HCT116 (cell line): ENCODE results near the gene SYNPO2L. TPM values are rescaled to one million over a fixed set of nuclear protein-coding genes. Genes with fewer than 3 reads are reported as not detected.
A peak's percentile ranks its signal among the peaks of the same experiment; 100 is the strongest.
"Not testable (repeated sequence)": the region's sequence is repeated elsewhere in the genome, so short reads cannot be mapped to it uniquely, and the experiment has no call there.

Experiments
- ATAC-seq: fragments of 200-7000 bp; cut with Tn5 transposase; 2 replicates; pipeline ENCODE4 v1.9.1; 2020; ENCODE audit warnings: mild to moderate bottlenecking, moderate library complexity
- BruUV-seq: library from RNA; stranded (reverse); fragments of 400-500 nt; replicated peaks from 2 replicates; lab custom pipeline; 2021; lab: Mats Ljungman, UMichigan
- CTCF ChIA-PET: fragments of 300-600 bp; sonication (Branson Sonifier 250); formaldehyde crosslinking; loops from one replicate; lab custom pipeline; 2021; ENCODE audit warnings: antibody characterized with exemption; lab: Charles Lee
- POLR2A ChIA-PET: fragments of 300-600, 350-600 bp; sonication (Branson Sonifier 250); formaldehyde crosslinking; loops from one replicate; lab custom pipeline; 2021; ENCODE audit warnings: antibody characterized with exemption; lab: Charles Lee
- RAD21 ChIA-PET, 2 experiments: fragments of 300-600 bp; sonication (Branson Sonifier 250); formaldehyde crosslinking; loops; one replicate each; lab custom pipeline; 2023; ENCODE audit warnings: low total read pairs in 2 of 2; ENCODE audit not compliant: uncharacterized antibody in 2 of 2, unreplicated experiment in 2 of 2, low non-redundant PET in 1 of 2; lab: Charles Lee
- DNase-seq: peaks from one replicate; pipeline ENCODE4 v3.0.0-alpha.2; 2010; ENCODE audit warnings: low read depth, low spot score
- H2AFZ ChIP-seq: fragments of 200-600 bp; shearing (Covaris generic), sonication (generic); 2 replicates; pipeline ENCODE4 v1.6.1; 2017; ENCODE audit warnings: low read depth, mixed run types, mixed read lengths, antibody characterized with exemption, low read length; ENCODE audit not compliant: poor library complexity, severe bottlenecking
- H3K27ac ChIP-seq: 2 replicates; pipeline ENCODE4 v1.5.1; 2012; ENCODE audit warnings: low read depth, low read length
- H3K27me3 ChIP-seq: fragments of 200-600 bp; sonication (generic); 2 replicates; pipeline ENCODE4 v1.6.1; 2016; ENCODE audit warnings: mixed run types, low read length, mixed read lengths; ENCODE audit not compliant: insufficient read depth
- H3K36me3 ChIP-seq, 2 experiments: fragments of 200-500 bp in 1 of 2; fragments of 200-600 bp in 1 of 2; sonication (Bioruptor generic) in 1 of 2; sonication (generic) in 1 of 2; 2 replicates each; pipeline versions ENCODE4 v1.5.1 to v1.6.1; 2014 to 2016; ENCODE audit warnings: low read length in 2 of 2, inconsistent platforms in 1 of 2, mixed read lengths in 1 of 2, mixed run types in 1 of 2; ENCODE audit not compliant: insufficient read depth in 2 of 2, control insufficient read depth in 1 of 2
- H3K4me1 ChIP-seq, 2 experiments: fragments of 200-600 bp in 1 of 2; sonication (generic) in 1 of 2; 2 replicates each; pipeline versions ENCODE4 v1.5.1 to v1.6.1; 2012 to 2017; ENCODE audit warnings: low read length in 2 of 2, inconsistent platforms in 1 of 2, mild to moderate bottlenecking in 1 of 2, mixed read lengths in 1 of 2, mixed run types in 1 of 2, moderate library complexity in 1 of 2; ENCODE audit not compliant: insufficient read depth in 2 of 2, control insufficient read depth in 1 of 2
- H3K4me2 ChIP-seq: fragments of 200-600 bp; sonication (generic); 2 replicates; pipeline ENCODE4 v1.6.1; 2017; ENCODE audit warnings: mixed run types, low read length, mixed read lengths
- H3K4me3 ChIP-seq, 2 experiments: fragments of 200-600 bp in 1 of 2; sonication (generic) in 1 of 2; replicated peaks in 1 of 2; 2 replicates each; pipeline ENCODE4 v1.5.1; 2011 to 2016; ENCODE audit warnings: low read length in 2 of 2, control low read depth in 1 of 2, low read depth in 1 of 2, mild to moderate bottlenecking in 1 of 2, mixed read lengths in 1 of 2, mixed run types in 1 of 2
- H3K79me2 ChIP-seq: fragments of 200-600 bp; sonication (generic); 2 replicates; pipeline ENCODE4 v1.6.1; 2017; ENCODE audit warnings: mild to moderate bottlenecking, mixed run types, low read length, moderate library complexity, mixed read lengths; ENCODE audit not compliant: insufficient read depth
- H3K9ac ChIP-seq: fragments of 200-600 bp; sonication (generic); 2 replicates; pipeline ENCODE4 v1.6.1; 2016; ENCODE audit warnings: low read length, mixed read lengths
- H3K9me2 ChIP-seq: fragments of 200-600 bp; sonication (generic), shearing (Covaris generic); 2 replicates; pipeline ENCODE4 v1.6.1; 2017; ENCODE audit warnings: mixed run types, mild to moderate bottlenecking, moderate library complexity; ENCODE audit not compliant: insufficient read depth
- H3K9me3 ChIP-seq, 2 experiments: fragments of 200-500 bp in 1 of 2; fragments of 200-600 bp in 1 of 2; sonication (Bioruptor generic) in 1 of 2; sonication (generic) in 1 of 2; 2 replicates each; pipeline ENCODE4 v1.6.1; 2014 to 2017; ENCODE audit warnings: low read length in 2 of 2, mixed read lengths in 2 of 2, inconsistent platforms in 1 of 2, low read depth in 1 of 2, mild to moderate bottlenecking in 1 of 2, mixed run types in 1 of 2, moderate library complexity in 1 of 2; ENCODE audit not compliant: control insufficient read depth in 1 of 2, insufficient read depth in 1 of 2
- H4K20me1 ChIP-seq: fragments of 200-600 bp; sonication (generic), shearing (Covaris generic); 2 replicates; pipeline ENCODE4 v1.6.1; 2017; ENCODE audit warnings: mixed run types, mild to moderate bottlenecking, moderate library complexity; ENCODE audit not compliant: insufficient read depth
- CBX3 ChIP-seq: IDR thresholded peaks from 2 replicates; pipeline ENCODE4 v1.6.1; 2012; ENCODE audit warnings: low read depth
- CEBPB ChIP-seq: IDR thresholded peaks from 2 replicates; pipeline ENCODE4 v1.6.1; 2012; ENCODE audit warnings: low read depth
- EGR1 ChIP-seq: IDR thresholded peaks from 2 replicates; pipeline ENCODE4 v1.6.1; 2012; ENCODE audit warnings: low read depth
- ELF1 ChIP-seq: IDR thresholded peaks from 2 replicates; pipeline ENCODE4 v1.6.1; 2012; ENCODE audit warnings: low read depth, borderline replicate concordance
- FOSL1 ChIP-seq: IDR thresholded peaks from 2 replicates; pipeline ENCODE4 v1.6.1; 2012; ENCODE audit warnings: low read depth
- JUND ChIP-seq: IDR thresholded peaks from 2 replicates; pipeline ENCODE4 v1.6.1; 2012
- SP1 ChIP-seq: IDR thresholded peaks from 2 replicates; pipeline ENCODE4 v1.6.1; 2012; ENCODE audit warnings: low read depth
- TCF7L2 ChIP-seq: IDR thresholded peaks from 2 replicates; pipeline ENCODE4 v1.7.0; 2011; ENCODE audit warnings: borderline replicate concordance, inconsistent platforms; ENCODE audit not compliant: insufficient read depth, insufficient read length; ENCODE audit errors: extremely low read depth
- ZFX ChIP-seq: fragments of 450-650 bp; IDR thresholded peaks from 2 replicates; pipeline ENCODE4 v1.6.1; 2017
- ZNF274 ChIP-seq: fragments of 200-500 bp; sonication (Bioruptor generic); IDR thresholded peaks from 2 replicates; pipeline ENCODE4 v1.6.1; 2014; ENCODE audit warnings: mild to moderate bottlenecking, low read depth, low read length, inconsistent platforms
- intact Hi-C: fragments of 100-400 bp; cut with micrococcal nuclease; formaldehyde crosslinking; loops from 2 replicates; pipeline ENCODE4 v1.10.0; 2022
- total RNA-seq: library from RNA; stranded (reverse); gene quantifications from one replicate; pipeline ENCODE4 v1.2.1, GENCODE V29; 2021; ENCODE audit not compliant: unreplicated experiment
- TF ChIP-seq, protein P1 (sequence below), 3 experiments: fragments of 200-600 bp in 1 of 3; sonication (generic) in 1 of 3; IDR thresholded peaks in 2 of 3; conservative IDR thresholded peaks in 1 of 3; 2 replicates each; pipeline ENCODE4 v1.5.1; 2012 to 2017; ENCODE audit warnings: low read depth in 2 of 3, low read length in 2 of 3, antibody characterized with exemption in 1 of 3, borderline replicate concordance in 1 of 3, control low read depth in 1 of 3, mild to moderate bottlenecking in 1 of 3, mixed read lengths in 1 of 3, mixed run types in 1 of 3, moderate library complexity in 1 of 3; ENCODE audit not compliant: insufficient read depth in 1 of 3

SYNPO2L gene
- total RNA-seq, 1 experiment from 2014 or later = 0.10 TPM

DNA sequence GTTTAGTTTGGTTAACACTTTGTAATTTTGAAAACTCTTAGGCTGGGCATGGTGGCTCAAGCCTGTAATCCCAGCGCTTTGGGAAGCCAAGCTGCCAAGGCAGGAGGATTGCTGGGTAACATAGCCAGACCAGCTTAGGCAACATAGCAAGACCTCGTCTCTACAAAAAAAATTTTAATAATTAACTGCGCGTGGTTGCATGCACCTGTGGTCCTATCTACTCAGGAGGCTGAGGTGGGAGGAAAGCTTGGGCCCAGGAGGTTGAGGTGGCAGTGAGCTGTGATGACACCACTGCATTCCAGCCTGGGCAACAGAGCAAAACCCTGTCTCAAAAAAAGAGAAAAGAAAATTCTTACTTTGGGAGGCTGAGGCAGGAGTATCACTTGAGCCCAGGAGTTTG lies 32.8 kb downstream of the SYNPO2L start:
- Histone ChIP-seq H3K4me1 (peaks cover 0 to 9% of the 10 kb centered on the region in 2 experiments; a peak in 2 of 4 replicates), H3K4me3 (no peak overlapping the region), H3K27me3 (no peaks in the 10 kb centered on the region), H3K9me2 (no peaks in the 10 kb centered on the region), H4K20me1 (no peaks in the 10 kb centered on the region), H3K9ac (no peak overlapping the region), H3K79me2 (peaks cover 13% of the 10 kb centered on the region), H2AFZ (no peak overlapping the region), H3K27ac (no peak overlapping the region), H3K36me3 (no peaks in the 10 kb centered on the region), H3K9me3 (no peaks in the 10 kb centered on the region), H3K4me2 (no peak overlapping the region)
- ATAC-seq (no peak), DNase-seq (no peak)
- TSS peak; percentile 13 for BruUV-seq
- ChIA-PET POLR2A (no interaction called here), RAD21 (interaction anchor here in 1 of 2 experiments (0.7 kb wide), 1 partner anchor 11 kb away, joined by 4 read pairs; no protein-coding TSS in a partner anchor), CTCF (no interaction called here)
- TF ChIP-seq CEBPB (no peak), ZFX (no peak), ZNF274 (no peak), ELF1 (no peak), CBX3 (no peak), TCF7L2 (no peak), FOSL1 (no peak), JUND (no peak), EGR1 (no peak), SP1 (no peak)
- TF ChIP-seq, protein P1, sequence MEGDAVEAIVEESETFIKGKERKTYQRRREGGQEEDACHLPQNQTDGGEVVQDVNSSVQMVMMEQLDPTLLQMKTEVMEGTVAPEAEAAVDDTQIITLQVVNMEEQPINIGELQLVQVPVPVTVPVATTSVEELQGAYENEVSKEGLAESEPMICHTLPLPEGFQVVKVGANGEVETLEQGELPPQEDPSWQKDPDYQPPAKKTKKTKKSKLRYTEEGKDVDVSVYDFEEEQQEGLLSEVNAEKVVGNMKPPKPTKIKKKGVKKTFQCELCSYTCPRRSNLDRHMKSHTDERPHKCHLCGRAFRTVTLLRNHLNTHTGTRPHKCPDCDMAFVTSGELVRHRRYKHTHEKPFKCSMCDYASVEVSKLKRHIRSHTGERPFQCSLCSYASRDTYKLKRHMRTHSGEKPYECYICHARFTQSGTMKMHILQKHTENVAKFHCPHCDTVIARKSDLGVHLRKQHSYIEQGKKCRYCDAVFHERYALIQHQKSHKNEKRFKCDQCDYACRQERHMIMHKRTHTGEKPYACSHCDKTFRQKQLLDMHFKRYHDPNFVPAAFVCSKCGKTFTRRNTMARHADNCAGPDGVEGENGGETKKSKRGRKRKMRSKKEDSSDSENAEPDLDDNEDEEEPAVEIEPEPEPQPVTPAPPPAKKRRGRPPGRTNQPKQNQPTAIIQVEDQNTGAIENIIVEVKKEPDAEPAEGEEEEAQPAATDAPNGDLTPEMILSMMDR (IDR thresholded peaks at IDR 0.05 in 2 of 3, conservative IDR thresholded peaks at IDR 0.05 in 1 of 3; ENCODE audit: borderline replicate concordance in 1 of 3, insufficient read depth in 1 of 3, low read depth in 2 of 3, low read length in 2 of 3) = no peak
- intact Hi-C loops = no loop called here

DNA sequence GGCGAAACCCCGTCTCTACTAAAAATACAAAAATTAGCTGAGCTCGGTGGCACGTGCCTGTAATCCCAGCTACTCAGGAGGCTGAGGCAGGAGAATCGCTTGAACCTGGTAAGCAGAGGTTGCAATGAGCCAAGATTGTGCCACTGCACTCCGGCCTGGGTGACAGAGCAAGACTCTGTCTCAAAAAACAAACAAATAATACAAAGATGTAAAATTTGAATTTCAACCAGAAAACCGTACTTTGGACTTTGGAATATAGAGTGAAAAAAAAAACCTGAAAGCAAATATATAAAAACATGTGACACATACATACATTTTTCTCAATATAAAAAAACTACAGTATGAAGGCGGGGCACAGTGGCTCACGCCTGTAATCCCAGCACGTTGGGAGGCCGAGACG lies 34.9 kb downstream of the SYNPO2L start:
- BruUV-seq, H3K4me1 ChIP-seq, H3K9me2 ChIP-seq, RAD21 ChIA-PET, CTCF ChIA-PET, H3K36me3 ChIP-seq, H4K20me1 ChIP-seq, H3K27ac ChIP-seq, H3K4me2 ChIP-seq, H3K79me2 ChIP-seq, H3K9me3 ChIP-seq, DNase-seq, H3K27me3 ChIP-seq, H3K9ac ChIP-seq, H2AFZ ChIP-seq, H3K4me3 ChIP-seq, ATAC-seq, intact Hi-C loops, POLR2A ChIA-PET: not testable (repeated sequence)

DNA sequence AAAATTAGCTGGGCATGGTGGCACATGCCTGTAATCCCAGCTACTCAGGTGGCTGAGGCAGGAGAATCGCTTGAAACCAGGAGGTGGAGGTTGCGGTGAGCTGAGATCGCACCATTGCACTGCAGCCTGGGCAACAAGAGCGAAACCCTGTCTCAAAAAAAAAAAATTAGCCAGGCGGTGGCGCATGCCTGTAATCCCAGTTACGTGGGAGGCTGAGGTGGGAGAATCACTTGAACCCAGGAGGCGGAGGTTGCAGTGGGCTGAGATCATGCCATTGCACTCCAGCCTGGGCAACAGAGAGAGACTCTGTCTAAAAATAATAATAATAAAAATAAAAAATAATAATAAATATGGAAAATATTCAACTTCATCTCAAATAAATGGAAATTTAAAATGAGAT lies 38.7 kb downstream of the SYNPO2L start:
- H3K4me2 ChIP-seq, POLR2A ChIA-PET, H3K4me3 ChIP-seq, H3K9me3 ChIP-seq, DNase-seq, CTCF ChIA-PET, RAD21 ChIA-PET, ATAC-seq, H3K36me3 ChIP-seq, H4K20me1 ChIP-seq, H3K79me2 ChIP-seq, BruUV-seq, H3K4me1 ChIP-seq, H3K9ac ChIP-seq, H3K27ac ChIP-seq, H3K9me2 ChIP-seq, H3K27me3 ChIP-seq, intact Hi-C loops, H2AFZ ChIP-seq: not testable (repeated sequence)
